Stimulated activated CD8-positive, alpha-beta memory T cell treated with anti-CD3 and anti-CD28 coated beads, Interleukin-2, amount 100 ng/mL, for 48 hours (primary cell): Measurements from ENCODE around the gene DDX41.

Experiments used
- DNase-seq, 2 donors: peaks; one replicate each; pipeline ENCODE4 v3.0.0-alpha.2; 2020; ENCODE audit warnings: low read depth in 2 of 2

The DDX41 gene

GRCh38 chr5:177513500-177513899, 3.3 kb downstream of the DDX41 start:
- DNase-seq, result no peak

- no peak for DNase-seq
These were observed 3.9 kb downstream of the DDX41 start for GRCh38 chr5:177512736-177513380.

- no peak for DNase-seq
These were observed 4.7 kb downstream of the DDX41 start for GRCh38 chr5:177511796-177512675.

- DNase-seq, result no peak
These were observed 5.6 kb downstream of the DDX41 start for GRCh38 chr5:177511181-177511580.

GRCh38 chr5:177510567-177511053, 6.2 kb downstream of the DDX41 start:
- DNase-seq, result no peak

GRCh38 chr5:177509991-177510566, 6.7 kb downstream of the DDX41 start:
- no peak for DNase-seq

GRCh38 chr5:177509381-177509951, 7.3 kb downstream of the DDX41 start, which contains the start of gene DOK3:
Gene DOK3, minus strand, starts transcription at chr5:177509826. Its CDS starts 286 bp downstream, at chr5:177509540.
- no peak for DNase-seq

GRCh38 chr5:177508837-177509236, 7.9 kb downstream of the DDX41 start:
- DNase-seq, result no peak

- no peak for DNase-seq
These were observed 8.5 kb downstream of the DDX41 start for GRCh38 chr5:177508221-177508611.

GRCh38 chr5:177507596-177508220, 9.1 kb downstream of the DDX41 start:
- no peak for DNase-seq

- DNase-seq, result no peak
These were observed 9.6 kb downstream of the DDX41 start for GRCh38 chr5:177507165-177507564.

GRCh38 chr5:177505075-177505474, 11.7 kb downstream of the DDX41 start:
- no peak for DNase-seq

- DNase-seq, result no peak
These were observed 12.4 kb downstream of the DDX41 start for GRCh38 chr5:177504086-177505056.

- no peak for DNase-seq
These were observed 13.2 kb downstream of the DDX41 start for GRCh38 chr5:177503351-177504085.

GRCh38 chr5:177502886-177503285, 13.9 kb downstream of the DDX41 start:
- DNase-seq, result no peak

GRCh38 chr5:177501874-177502678, 14.7 kb downstream of the DDX41 start:
- no peak for DNase-seq

GRCh38 chr5:177500685-177501522, 15.9 kb downstream of the DDX41 start:
- peak; percentile 77 to 87 for DNase-seq

- DNase-seq, result no peak
These were observed 16.9 kb downstream of the DDX41 start for GRCh38 chr5:177499842-177500241.
